Fibroblast of pulmonary artery (primary cell): ENCODE measurements around the gene CAPN5.
"Not testable (repeated sequence)": the region's sequence is repeated elsewhere in the genome, so short reads cannot be mapped to it uniquely, and the experiment has no call there.

Experiments
- DNase-seq: peaks from one replicate; pipeline ENCODE4 v3.0.0-alpha.2; 2010; ENCODE audit warnings: low read depth
- H3K4me3 ChIP-seq: replicated peaks from 2 replicates; pipeline ENCODE4 v1.5.1; 2011; ENCODE audit warnings: low read depth, mild to moderate bottlenecking, control low read depth, low read length, moderate library complexity
- TF ChIP-seq, protein P1 (sequence below): IDR thresholded peaks from 2 replicates; pipeline ENCODE4 v1.5.1; 2011; ENCODE audit warnings: mild to moderate bottlenecking, control low read depth, low read length, inconsistent platforms; ENCODE audit errors: missing control alignments

CAPN5 gene

DNA sequence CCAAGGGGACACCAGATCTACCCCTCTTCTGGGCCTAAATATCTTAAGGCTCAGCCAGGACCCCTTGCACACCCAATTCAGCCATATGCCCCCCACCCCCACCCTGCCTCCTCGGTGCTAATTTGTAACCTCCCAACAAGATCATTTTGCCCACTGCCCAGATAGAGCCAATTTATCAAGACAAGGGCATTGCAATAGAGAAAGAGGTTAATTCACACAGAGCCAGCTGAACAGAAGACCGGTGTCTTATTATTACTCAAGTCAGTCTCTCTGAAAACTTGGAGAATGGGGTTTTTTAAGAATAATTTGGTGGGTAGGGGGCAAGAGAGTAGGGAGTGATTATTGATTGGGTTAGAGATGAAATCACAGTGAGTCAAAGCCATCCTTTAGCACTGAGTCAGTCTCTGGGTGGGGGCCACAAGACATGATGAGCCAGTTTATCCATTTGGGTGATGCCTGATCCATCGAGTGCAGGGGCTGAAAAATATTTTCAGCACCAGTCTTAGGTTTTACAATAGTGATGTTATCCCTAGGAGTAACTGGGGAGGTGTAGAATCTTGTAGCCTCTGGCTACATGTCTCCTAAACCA lies 9.9 kb upstream of the CAPN5 start:
- H3K4me3 ChIP-seq = no peak overlapping the region
- TF ChIP-seq, protein P1, sequence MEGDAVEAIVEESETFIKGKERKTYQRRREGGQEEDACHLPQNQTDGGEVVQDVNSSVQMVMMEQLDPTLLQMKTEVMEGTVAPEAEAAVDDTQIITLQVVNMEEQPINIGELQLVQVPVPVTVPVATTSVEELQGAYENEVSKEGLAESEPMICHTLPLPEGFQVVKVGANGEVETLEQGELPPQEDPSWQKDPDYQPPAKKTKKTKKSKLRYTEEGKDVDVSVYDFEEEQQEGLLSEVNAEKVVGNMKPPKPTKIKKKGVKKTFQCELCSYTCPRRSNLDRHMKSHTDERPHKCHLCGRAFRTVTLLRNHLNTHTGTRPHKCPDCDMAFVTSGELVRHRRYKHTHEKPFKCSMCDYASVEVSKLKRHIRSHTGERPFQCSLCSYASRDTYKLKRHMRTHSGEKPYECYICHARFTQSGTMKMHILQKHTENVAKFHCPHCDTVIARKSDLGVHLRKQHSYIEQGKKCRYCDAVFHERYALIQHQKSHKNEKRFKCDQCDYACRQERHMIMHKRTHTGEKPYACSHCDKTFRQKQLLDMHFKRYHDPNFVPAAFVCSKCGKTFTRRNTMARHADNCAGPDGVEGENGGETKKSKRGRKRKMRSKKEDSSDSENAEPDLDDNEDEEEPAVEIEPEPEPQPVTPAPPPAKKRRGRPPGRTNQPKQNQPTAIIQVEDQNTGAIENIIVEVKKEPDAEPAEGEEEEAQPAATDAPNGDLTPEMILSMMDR = no peak
- no peak for DNase-seq

DNA sequence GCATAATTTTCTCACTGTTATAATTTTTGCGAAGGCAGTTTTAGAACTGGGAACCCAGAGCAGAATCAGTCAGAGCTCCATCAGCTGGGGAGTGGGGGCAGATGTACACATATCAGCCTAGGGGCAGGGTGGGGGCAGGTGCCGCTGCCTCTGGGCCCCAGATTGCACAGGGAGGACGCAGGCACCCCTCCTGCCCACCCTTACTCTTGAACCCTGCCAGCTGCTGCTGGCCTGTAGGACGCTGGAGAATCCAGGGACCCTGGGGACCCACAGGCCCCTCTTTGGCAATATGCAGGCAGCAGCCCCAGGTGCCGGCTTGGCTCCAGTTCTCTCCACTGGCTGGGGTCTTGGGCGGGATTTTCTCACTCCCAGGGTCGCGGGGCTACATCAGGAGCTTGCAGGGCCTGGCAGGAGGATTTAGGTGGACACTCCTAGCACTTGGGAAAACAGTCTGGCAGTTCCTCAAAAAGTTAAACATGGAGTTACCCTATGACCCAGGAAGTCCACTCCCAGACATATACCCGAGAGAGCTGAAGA lies 8.8 kb upstream of the CAPN5 start:
- TF ChIP-seq, protein P1 = no peak
- no peak for DNase-seq
- H3K4me3 ChIP-seq = no peak overlapping the region

DNA sequence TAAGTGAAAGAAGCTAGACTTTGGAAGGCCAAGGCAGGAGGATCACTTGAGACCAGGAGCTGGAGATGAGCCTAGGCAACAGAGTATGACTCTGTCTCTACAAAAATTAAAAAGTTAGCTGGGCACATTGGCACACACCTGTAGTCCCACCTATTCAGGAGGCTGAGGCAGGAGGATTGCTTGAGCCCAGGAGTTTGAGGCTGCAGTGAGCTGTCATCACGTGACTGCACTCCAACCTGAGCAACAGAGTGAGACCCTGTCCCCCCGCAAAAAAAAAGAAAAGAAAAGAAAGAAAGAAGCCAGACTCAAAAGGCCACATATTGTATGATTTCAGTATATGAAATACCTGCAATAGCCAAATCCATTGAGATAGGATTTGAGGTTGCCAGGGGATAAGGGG lies 7.9 kb upstream of the CAPN5 start:
- DNase-seq = no peak
- TF ChIP-seq, protein P1 = no peak
- H3K4me3 ChIP-seq = no peak overlapping the region

DNA sequence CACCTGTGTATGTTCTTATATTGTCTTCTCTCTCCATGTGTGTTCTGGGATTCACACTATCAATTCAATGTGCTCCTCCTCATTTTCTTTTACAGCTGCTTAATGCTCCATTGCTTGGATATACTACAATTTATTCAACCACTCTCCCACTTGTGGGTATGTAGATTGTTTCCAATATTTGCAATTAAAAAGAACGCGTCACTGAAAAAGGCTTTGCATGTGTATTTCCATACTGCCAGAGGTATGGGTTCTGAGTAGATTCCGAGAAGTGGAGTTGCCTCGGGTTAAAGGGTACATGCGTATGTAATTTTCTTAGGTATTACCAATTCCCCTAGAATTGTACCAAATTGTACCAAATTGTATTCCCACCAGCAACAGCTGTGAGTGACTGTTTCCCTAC lies 7.0 kb upstream of the CAPN5 start:
- DNase-seq = no peak

DNA sequence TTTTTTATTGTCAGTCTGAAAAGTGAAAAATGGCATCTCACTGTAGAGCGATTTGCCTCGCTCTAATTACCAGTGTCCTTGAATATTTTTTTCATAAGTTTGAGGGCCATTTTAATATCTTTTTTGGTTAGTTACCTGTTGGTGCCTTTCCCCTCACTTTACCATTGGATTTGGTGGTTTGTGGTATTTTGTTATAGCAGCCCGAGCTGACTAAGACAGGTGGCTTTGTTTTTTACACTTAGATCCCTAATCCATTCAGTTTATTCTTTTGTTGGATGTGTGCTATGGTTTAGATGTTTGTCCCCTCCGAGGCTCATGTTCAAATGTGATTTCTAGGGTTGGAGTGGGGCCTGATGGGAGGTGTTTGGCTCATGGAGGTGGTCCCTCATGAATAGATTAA lies 6.5 kb upstream of the CAPN5 start:
- DNase-seq = no peak
- TF ChIP-seq, protein P1 = no peak
- no peak overlapping the region for H3K4me3 ChIP-seq

More for the DNA sequence above, 7.0 kb upstream of the CAPN5 start:
- TF ChIP-seq, protein P1 = no peak
- H3K4me3 ChIP-seq = no peak overlapping the region

DNA sequence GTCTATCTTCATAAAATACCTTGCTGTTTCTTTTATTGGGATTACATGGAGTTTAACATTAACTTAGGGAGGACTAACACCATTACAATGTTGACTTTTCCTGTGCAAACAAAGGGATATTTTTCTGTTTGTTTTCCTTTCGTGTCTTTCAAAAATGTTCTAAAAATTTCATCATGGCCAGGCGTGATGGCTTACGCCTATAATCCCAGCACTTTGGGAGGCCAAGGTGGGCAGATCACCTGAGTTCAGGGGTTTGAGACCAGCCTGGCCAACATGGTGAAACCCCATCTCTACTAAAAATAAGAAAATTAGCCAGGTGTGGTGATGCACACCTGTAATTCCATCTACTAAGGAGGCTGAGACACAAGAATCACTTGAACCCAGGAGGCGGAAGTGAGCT lies 5.5 kb upstream of the CAPN5 start:
- H3K4me3 ChIP-seq, DNase-seq: not testable (repeated sequence)

DNA sequence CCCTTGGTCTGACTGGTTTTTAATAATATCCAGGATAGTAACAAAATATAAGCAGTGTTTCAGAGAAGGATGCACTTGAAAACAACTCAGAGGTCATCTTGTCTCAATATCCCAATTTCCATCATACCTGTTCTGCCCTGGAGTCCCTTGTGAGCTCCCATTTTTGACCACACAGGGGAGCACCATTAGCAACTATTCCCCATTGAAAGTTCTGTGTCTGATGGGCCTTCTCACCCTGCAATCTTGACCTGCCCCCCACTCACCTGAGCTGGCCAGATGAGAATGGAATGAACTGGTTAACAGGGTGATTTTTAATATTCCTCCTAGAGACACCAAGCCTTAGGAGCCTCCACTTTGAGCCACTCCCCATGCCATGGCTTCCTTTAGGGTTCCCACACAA lies 3.8 kb upstream of the CAPN5 start:
- TF ChIP-seq, protein P1 = peak; percentile 30
- H3K4me3 ChIP-seq = no peak overlapping the region
- DNase-seq = no peak
